Spleen (tissue), 11 donors: ENCODE measurements around the gene LRRC42. TPM values are rescaled to one million over a fixed set of nuclear protein-coding genes. Genes with fewer than 3 reads are reported as not detected.
"Not testable (repeated sequence)": the region's sequence is repeated elsewhere in the genome, so short reads cannot be mapped to it uniquely, and the experiment has no call there.

ENCODE experiments used
- DNase-seq: peaks from one replicate; pipeline ENCODE4 v3.0.0-alpha.2; 2020
- H3K27ac ChIP-seq, 8 donors: fragments of 200-600 bp; sonication (generic) in 7 of 8; 1 replicate in 4 of 8; 2 replicates in 4 of 8; pipeline versions ENCODE4 v1.5.0 to v1.8.0; 2016 to 2021; ENCODE audit warnings: inconsistent platforms in 4 of 8, mild to moderate bottlenecking in 4 of 8, moderate library complexity in 1 of 8
- H3K27me3 ChIP-seq, 7 donors: fragments of 200-600 bp; sonication (generic) in 6 of 7; replicated peaks in 1 of 7; 1 replicate in 4 of 7; 2 replicates in 3 of 7; pipeline versions ENCODE4 v1.5.0 to v1.8.0; 2016 to 2021; ENCODE audit warnings: inconsistent platforms in 3 of 7, mild to moderate bottlenecking in 1 of 7
- H3K36me3 ChIP-seq, 6 donors: fragments of 200-600 bp; sonication (generic) in 5 of 6; 1 replicate in 4 of 6; 2 replicates in 2 of 6; pipeline versions ENCODE4 v1.5.0 to v1.8.0; 2016 to 2021; ENCODE audit warnings: inconsistent platforms in 2 of 6
- H3K4me1 ChIP-seq, 6 donors: fragments of 200-600 bp; sonication (generic) in 5 of 6; 1 replicate in 3 of 6; 2 replicates in 3 of 6; pipeline versions ENCODE4 v1.5.0 to v1.8.0; 2016 to 2021; ENCODE audit warnings: inconsistent platforms in 3 of 6
- H3K4me3 ChIP-seq, 8 donors: fragments of 200-600 bp; sonication (generic) in 7 of 8; 1 replicate in 4 of 8; 2 replicates in 4 of 8; pipeline versions ENCODE4 v1.5.0 to v1.8.0; 2016 to 2021; ENCODE audit warnings: inconsistent platforms in 4 of 8, mild to moderate bottlenecking in 4 of 8, moderate library complexity in 2 of 8
- H3K9me3 ChIP-seq, 8 donors: fragments of 200-600 bp; sonication (generic) in 7 of 8; 1 replicate in 4 of 8; 2 replicates in 4 of 8; pipeline versions ENCODE4 v1.5.0 to v1.8.0; 2016 to 2021; ENCODE audit warnings: inconsistent platforms in 4 of 8
- POLR2A ChIP-seq, 3 donors: fragments of 450-650 bp; IDR thresholded peaks; one replicate each; pipeline ENCODE4 v1.5.1; 2017; ENCODE audit warnings: antibody characterized with exemption in 3 of 3, mild to moderate bottlenecking in 1 of 3
- POLR2AphosphoS5 ChIP-seq, 3 donors: sonication (generic); formaldehyde crosslinking; IDR thresholded peaks; one replicate each; pipeline ENCODE4 v1.5.1; 2017; ENCODE audit warnings: antibody characterized with exemption in 3 of 3
- WGBS, 5 donors: extraction: QIAGEN DNeasy Blood & Tissue Kit in 3 of 5; methylation state at CpG; one replicate each; pipeline versions ENCODE4 v1.1.5 to v1.1.7; 2013 to 2018; 5-methylcytosine and 5-hydroxymethylcytosine counted together
- intact Hi-C: fragments of 100-400 bp; cut with DNase I; formaldehyde crosslinking; loops from one replicate; pipeline ENCODE4 v1.15.0; 2023; ENCODE audit warnings: low total_unique reads
- polyA plus RNA-seq, 3 donors: library from polyadenylated mRNA; stranded (reverse); fragments of 200-250 nt; gene quantifications; one replicate each; pipeline ENCODE4 v1.2.1, GENCODE V29; 2013
- total RNA-seq, 7 donors: library from RNA; depleted of rRNA in 3 of 7; stranded (reverse); fragments of >200 nt in 3 of 7; fragmentation: NEBNext Ultra II Directional in 4 of 7; extraction: Animal tissue kit (Norgen Biotek cat#: 25700) in 4 of 7; gene quantifications; one replicate each; pipeline versions ENCODE4 v1.1.0 to v1.2.1, GENCODE V29; 2016 to 2021
- TF ChIP-seq, protein P1 (sequence below), 11 experiments: fragments of 200-600 bp in 7 of 11; fragments of 450-650 bp in 4 of 11; sonication (generic) in 4 of 11; IDR thresholded peaks in 8 of 11; conservative IDR thresholded peaks in 3 of 11; 1 replicate in 7 of 11; 2 replicates in 4 of 11; pipeline versions ENCODE4 v1.4.0 to v1.8.0; 2016 to 2021; ENCODE audit warnings: antibody characterized with exemption in 11 of 11, inconsistent platforms in 4 of 11, mild to moderate bottlenecking in 1 of 11
- donor health status: healthy with polysubstance abuse.
- donor health status: DM: no; HTN: no; CAD: no; lungs with moderate emphysema.
- donor health status: DM: no; HTN: no; CAD: no.
- donor health status: Bipolar disorder and iron deficiency.
- donor health status: healthy.
- donor health status: DM: no; HTN: no; CAD: no.
- donor health status: DM: yes; HTN: yes; CAD: no.

Gene LRRC42
- total and polyA plus RNA-seq, 10 donors = 4.9 to 13.8 (median 10.5) TPM

DNA sequence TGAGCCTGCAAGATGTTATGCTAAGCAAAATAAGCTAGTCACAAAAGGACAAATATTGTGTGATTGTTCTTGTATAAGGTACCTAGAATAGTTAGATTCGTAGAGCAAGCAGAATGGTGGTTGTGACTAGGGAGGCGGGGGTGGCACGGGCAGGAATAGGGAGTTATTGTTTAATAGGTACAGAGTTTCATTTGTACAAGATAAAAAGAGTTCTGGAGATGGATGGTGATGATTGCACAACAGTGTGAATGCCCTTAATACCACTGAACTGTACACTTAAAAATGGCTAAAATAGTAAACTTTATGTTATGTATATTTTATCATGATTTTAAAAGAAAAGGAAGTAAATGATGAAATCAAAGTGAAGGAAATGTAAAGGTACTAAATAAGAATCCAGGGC lies 20.6 kb downstream of the LRRC42 start:
- H3K9me3 ChIP-seq = no peaks in the 10 kb centered on the region
- no peaks in the 10 kb centered on the region for H3K4me1 ChIP-seq
- H3K27me3 ChIP-seq = no peaks in the 10 kb centered on the region
- WGBS, 5 donors = 92 to 97% (median 94%) methylated on average over 3 of the region's 3 CpGs
- intact Hi-C loops = no loop called here
- TF ChIP-seq, protein P1, sequence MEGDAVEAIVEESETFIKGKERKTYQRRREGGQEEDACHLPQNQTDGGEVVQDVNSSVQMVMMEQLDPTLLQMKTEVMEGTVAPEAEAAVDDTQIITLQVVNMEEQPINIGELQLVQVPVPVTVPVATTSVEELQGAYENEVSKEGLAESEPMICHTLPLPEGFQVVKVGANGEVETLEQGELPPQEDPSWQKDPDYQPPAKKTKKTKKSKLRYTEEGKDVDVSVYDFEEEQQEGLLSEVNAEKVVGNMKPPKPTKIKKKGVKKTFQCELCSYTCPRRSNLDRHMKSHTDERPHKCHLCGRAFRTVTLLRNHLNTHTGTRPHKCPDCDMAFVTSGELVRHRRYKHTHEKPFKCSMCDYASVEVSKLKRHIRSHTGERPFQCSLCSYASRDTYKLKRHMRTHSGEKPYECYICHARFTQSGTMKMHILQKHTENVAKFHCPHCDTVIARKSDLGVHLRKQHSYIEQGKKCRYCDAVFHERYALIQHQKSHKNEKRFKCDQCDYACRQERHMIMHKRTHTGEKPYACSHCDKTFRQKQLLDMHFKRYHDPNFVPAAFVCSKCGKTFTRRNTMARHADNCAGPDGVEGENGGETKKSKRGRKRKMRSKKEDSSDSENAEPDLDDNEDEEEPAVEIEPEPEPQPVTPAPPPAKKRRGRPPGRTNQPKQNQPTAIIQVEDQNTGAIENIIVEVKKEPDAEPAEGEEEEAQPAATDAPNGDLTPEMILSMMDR (IDR thresholded peaks at IDR 0.05 in 8 of 11, conservative IDR thresholded peaks at IDR 0.05 in 3 of 11) = no peak
- H3K36me3 ChIP-seq = peaks cover 8 to 97% (median 76%) of the 10 kb centered on the region in 6 donors
- no peak overlapping the region for H3K27ac ChIP-seq
- no peak for DNase-seq
- no peak overlapping the region for H3K4me3 ChIP-seq

DNA sequence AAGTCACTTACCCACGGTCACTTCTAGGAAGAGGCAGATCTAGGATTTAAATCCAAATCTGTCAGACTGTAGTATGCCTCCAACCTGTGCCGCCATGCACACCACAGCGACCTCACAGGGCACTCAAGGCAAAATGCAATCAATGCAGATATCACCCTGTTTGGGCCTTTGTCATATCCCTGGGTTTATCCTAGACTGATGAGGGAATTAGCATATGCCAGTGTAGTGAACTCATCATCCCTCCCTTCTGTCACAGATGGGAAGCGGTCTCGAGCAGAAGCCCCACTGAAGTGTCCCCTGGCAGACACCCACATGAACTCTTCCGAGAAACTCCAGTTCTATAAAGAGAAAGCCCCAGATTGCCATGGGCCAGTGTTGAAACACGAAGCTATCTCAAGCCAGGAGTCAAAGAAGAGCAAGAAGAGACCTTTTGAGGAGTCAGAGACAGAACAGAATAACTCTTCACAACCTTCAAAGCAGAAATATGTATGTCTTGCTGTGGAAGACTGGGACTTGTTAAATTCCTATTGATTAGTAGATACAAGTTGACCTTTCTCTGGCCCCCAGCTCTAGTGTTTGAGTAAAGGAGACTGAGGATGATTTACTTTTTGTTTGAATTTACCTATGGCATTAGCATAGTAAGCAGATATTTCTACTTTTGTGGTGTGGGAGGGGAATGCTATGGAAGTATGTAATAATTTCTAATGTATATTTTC lies 21.4 kb downstream of the LRRC42 start:
- H3K4me3 ChIP-seq = no peak overlapping the region
- no peaks in the 10 kb centered on the region for H3K4me1 ChIP-seq
- no peaks in the 10 kb centered on the region for H3K9me3 ChIP-seq
- H3K27me3 ChIP-seq = no peaks in the 10 kb centered on the region
- DNase-seq = no peak
- intact Hi-C loops = no loop called here
- H3K36me3 ChIP-seq = peaks cover 8 to 97% (median 72%) of the 10 kb centered on the region in 6 donors
- TF ChIP-seq POLR2A (IDR thresholded peaks at IDR 0.05) = no peak
- TF ChIP-seq POLR2AphosphoS5 (IDR thresholded peaks at IDR 0.05) = no peak
- TF ChIP-seq, protein P1 (IDR thresholded peaks at IDR 0.05 in 8 of 11, conservative IDR thresholded peaks at IDR 0.05 in 3 of 11) = no peak
- no peak overlapping the region for H3K27ac ChIP-seq
- 89 to 97% (median 96%) methylated on average over 7 of the region's 7 CpGs for WGBS, 5 donors

DNA sequence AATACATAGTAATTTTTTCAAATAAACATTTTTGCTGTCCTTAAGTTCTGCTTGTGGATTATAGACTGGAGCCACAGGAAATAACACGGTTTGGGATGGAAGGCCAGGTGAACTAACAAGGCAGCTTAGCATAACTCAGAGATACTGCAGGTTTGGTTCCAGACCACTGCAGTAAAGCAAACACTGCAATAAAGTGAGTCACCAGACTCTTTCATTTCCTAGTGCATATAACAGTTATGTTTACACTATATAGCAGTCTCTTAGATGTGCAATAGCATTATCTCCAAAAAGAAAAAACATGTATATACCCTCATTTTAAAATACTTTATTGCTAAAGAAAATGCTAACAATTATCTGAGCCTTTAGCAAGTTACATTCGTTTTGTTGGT lies 22.0 kb downstream of the LRRC42 start:
- H3K4me3 ChIP-seq = no peak overlapping the region
- intact Hi-C loops = no loop called here
- H3K9me3 ChIP-seq = no peaks in the 10 kb centered on the region
- no peaks in the 10 kb centered on the region for H3K27me3 ChIP-seq
- no peak overlapping the region for H3K27ac ChIP-seq
- TF ChIP-seq POLR2A (IDR thresholded peaks at IDR 0.05) = no peak
- no peak for TF ChIP-seq POLR2AphosphoS5 (IDR thresholded peaks at IDR 0.05)
- TF ChIP-seq, protein P1 (IDR thresholded peaks at IDR 0.05 in 8 of 11, conservative IDR thresholded peaks at IDR 0.05 in 3 of 11) = no peak
- no peaks in the 10 kb centered on the region for H3K4me1 ChIP-seq
- WGBS, 5 donors = 87 to 95% (median 91%) methylated on average over 2 of the region's 2 CpGs
- peaks cover 8 to 95% (median 66%) of the 10 kb centered on the region in 6 donors for H3K36me3 ChIP-seq
- no peak for DNase-seq

DNA sequence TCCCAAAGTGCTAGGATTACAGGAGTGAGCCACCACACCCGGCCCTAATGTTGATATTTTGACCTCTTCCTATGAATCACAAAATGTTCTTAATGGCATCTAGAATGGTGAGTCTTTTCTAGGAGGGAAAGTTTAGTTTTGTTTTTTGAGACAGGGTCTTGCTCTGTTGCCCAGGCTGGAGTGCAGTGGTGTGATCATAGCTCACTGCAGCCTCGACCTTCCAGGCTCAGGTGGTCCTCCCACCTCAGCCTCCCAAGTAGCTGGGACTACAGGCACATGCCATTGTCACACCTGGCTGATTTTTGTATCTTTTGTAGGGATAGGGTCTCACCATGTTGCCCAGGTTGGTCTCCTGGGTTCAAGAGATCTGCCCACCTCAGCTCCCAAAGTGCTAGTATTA lies 23.2 kb downstream of the LRRC42 start:
- intact Hi-C loops, DNase-seq: not testable (repeated sequence)
- H3K36me3 ChIP-seq = peaks cover 8 to 88% (median 56%) of the 10 kb centered on the region in 6 donors

More for the DNA sequence above, 23.2 kb downstream of the LRRC42 start:
- not testable (repeated sequence) for H3K4me1 ChIP-seq, H3K9me3 ChIP-seq, H3K4me3 ChIP-seq, H3K27ac ChIP-seq, H3K27me3 ChIP-seq
- WGBS, 5 donors = 78 to 94% (median 92%) methylated on average over 2 of the region's 2 CpGs
